NCI-H526 treated with DMSO at 0.1 percent for 48 hours (cell line): ENCODE results near the gene PTPRD.

Experiments used
- DNase-seq: peaks from one replicate; lab custom pipeline; 2025; lab: John Stamatoyannopoulos, UW

Gene PTPRD

GRCh38 chr9:8864545-8864896, 1748.3 kb downstream of the PTPRD start:
- DNase-seq: no peak

- DNase-seq: no peak
These were observed 1748.8 kb downstream of the PTPRD start for GRCh38 chr9:8863886-8864544.

GRCh38 chr9:8863069-8863468, 1749.7 kb downstream of the PTPRD start:
- DNase-seq: no peak

- no peak for DNase-seq
These were observed 1751.9 kb downstream of the PTPRD start for GRCh38 chr9:8860925-8861324.

GRCh38 chr9:8860086-8860485, 1752.7 kb downstream of the PTPRD start:
- DNase-seq: no peak

GRCh38 chr9:8859416-8859815, 1753.4 kb downstream of the PTPRD start:
- no peak for DNase-seq

GRCh38 chr9:8858596-8859161, 1754.1 kb downstream of the PTPRD start:
- no peak for DNase-seq

- DNase-seq: peak; percentile 27
These were observed 1754.7 kb downstream of the PTPRD start for GRCh38 chr9:8857926-8858595.

GRCh38 chr9:8857068-8857925, 1755.5 kb downstream of the PTPRD start:
- DNase-seq: no peak

GRCh38 chr9:8856396-8857067, 1756.3 kb downstream of the PTPRD start:
- DNase-seq: no peak

- peak; percentile 34 for DNase-seq
These were observed 1757.8 kb downstream of the PTPRD start for GRCh38 chr9:8855046-8855445.

- no peak for DNase-seq
These were observed 1760.4 kb downstream of the PTPRD start for GRCh38 chr9:8852301-8852864.

GRCh38 chr9:8850914-8851313, 1761.9 kb downstream of the PTPRD start:
- no peak for DNase-seq

- DNase-seq: no peak
These were observed 1767.0 kb downstream of the PTPRD start for GRCh38 chr9:8845808-8846207.

GRCh38 chr9:8845376-8845775, 1767.4 kb downstream of the PTPRD start:
- no peak for DNase-seq

- DNase-seq: no peak
These were observed 1768.3 kb downstream of the PTPRD start for GRCh38 chr9:8844549-8844948.

- no peak for DNase-seq
These were observed 1770.2 kb downstream of the PTPRD start for GRCh38 chr9:8842402-8843193.

GRCh38 chr9:8838136-8838535, 1774.7 kb downstream of the PTPRD start:
- DNase-seq: no peak

GRCh38 chr9:8835291-8835690, 1777.5 kb downstream of the PTPRD start:
- no peak for DNase-seq

GRCh38 chr9:8832955-8833354, 1779.8 kb downstream of the PTPRD start:
- DNase-seq: no peak

GRCh38 chr9:8832386-8832785, 1780.4 kb downstream of the PTPRD start:
- no peak for DNase-seq
